ENCODE measurements around the gene GRIP1.

GRIP1 gene

GRCh38 chr12:66600903-66601302, 78.0 kb downstream of the GRIP1 start:
- DNase-seq (ENCODE audit: low read depth), result no peak

- DNase-seq (ENCODE audit: low read depth), result no peak
Observed at GRCh38 chr12:66599816-66600215, 79.1 kb downstream of the GRIP1 start.

GRCh38 chr12:66598608-66599007, 80.3 kb downstream of the GRIP1 start:
- no peak for DNase-seq (ENCODE audit: low read depth)

- DNase-seq (ENCODE audit: low read depth), result no peak
Observed at GRCh38 chr12:66598079-66598478, 80.8 kb downstream of the GRIP1 start.

GRCh38 chr12:66596199-66596598, 82.7 kb downstream of the GRIP1 start:
- peak; percentile 44 for DNase-seq (ENCODE audit: low read depth)

GRCh38 chr12:66594688-66595087, 84.2 kb downstream of the GRIP1 start:
- DNase-seq (ENCODE audit: low read depth), result no peak

- DNase-seq (ENCODE audit: low read depth), result no peak
Observed at GRCh38 chr12:66590275-66590985, 88.4 kb downstream of the GRIP1 start.

- DNase-seq (ENCODE audit: low read depth), result no peak
Observed at GRCh38 chr12:66589095-66589494, 89.8 kb downstream of the GRIP1 start.

- DNase-seq (ENCODE audit: low read depth), result peak; percentile 49
Observed at GRCh38 chr12:66587912-66588311, 91.0 kb downstream of the GRIP1 start.

GRCh38 chr12:66584673-66585072, 94.2 kb downstream of the GRIP1 start:
- peak; percentile 56 for DNase-seq (ENCODE audit: low read depth)

- no peak for DNase-seq (ENCODE audit: low read depth)
Observed at GRCh38 chr12:66573605-66574004, 105.3 kb downstream of the GRIP1 start.

GRCh38 chr12:66572845-66573244, 106.0 kb downstream of the GRIP1 start:
- no peak for DNase-seq (ENCODE audit: low read depth)

- DNase-seq (ENCODE audit: low read depth), result no peak
Observed at GRCh38 chr12:66571361-66571915, 107.4 kb downstream of the GRIP1 start.

- DNase-seq (ENCODE audit: low read depth), result no peak
Observed at GRCh38 chr12:66563220-66563619, 115.7 kb downstream of the GRIP1 start.

- DNase-seq (ENCODE audit: low read depth), result peak; percentile 62
Observed at GRCh38 chr12:66555113-66555512, 123.8 kb downstream of the GRIP1 start.

GRCh38 chr12:66552716-66553115, 126.2 kb downstream of the GRIP1 start:
- DNase-seq (ENCODE audit: low read depth), result peak; percentile 30

GRCh38 chr12:66550626-66551025, 128.2 kb downstream of the GRIP1 start:
- DNase-seq (ENCODE audit: low read depth), result peak; percentile 40

GRCh38 chr12:66549050-66549389, 129.9 kb downstream of the GRIP1 start:
- no peak for DNase-seq (ENCODE audit: low read depth)

GRCh38 chr12:66548338-66549049, 130.4 kb downstream of the GRIP1 start:
- peak; percentile 4 for DNase-seq (ENCODE audit: low read depth)

- no peak for DNase-seq (ENCODE audit: low read depth)
Observed at GRCh38 chr12:66541426-66541825, 137.4 kb downstream of the GRIP1 start.

GRCh38 chr12:66539431-66539830, 139.4 kb downstream of the GRIP1 start:
- DNase-seq (ENCODE audit: low read depth), result no peak

- DNase-seq (ENCODE audit: low read depth), result peak; percentile 20
Observed at GRCh38 chr12:66538970-66539369, 139.9 kb downstream of the GRIP1 start.

- DNase-seq (ENCODE audit: low read depth), result no peak
Observed at GRCh38 chr12:66537876-66538275, 141.0 kb downstream of the GRIP1 start.

Data from ELR (cell line).